ENCODE data around the gene ENKUR. TPM values are rescaled to one million over a fixed set of nuclear protein-coding genes. Genes with fewer than 3 reads are reported as not detected.
A peak's percentile ranks its signal among the peaks of the same experiment; 100 is the strongest.

ENKUR gene
- total RNA-seq, 1 donor from 2014 or later: not detected

- peak; percentile 19 for TF ChIP-seq CTCF (conservative IDR thresholded peaks at IDR 0.05; ENCODE audit: low read depth, low read length)
- no peak for DNase-seq (ENCODE audit: low read depth)
- H3K4me3 ChIP-seq (ENCODE audit: low read depth, low read length): peak within 1 kb of the TSS; percentile 65
Measured at GRCh38 chr10:24952143-24952706, 63.7 kb downstream of the ENKUR start, which contains the start of gene PRTFDC1. PRTFDC1 (minus strand) TSS chr10:24952606; CDS start chr10:24952575, 31 bp downstream.

GRCh38 chr10:24951201-24952142 is 64.5 kb downstream of the ENKUR start:
- TF ChIP-seq CTCF (conservative IDR thresholded peaks at IDR 0.05; ENCODE audit: low read depth, low read length): no peak
- DNase-seq (ENCODE audit: low read depth): no peak
- peak overlapping the region; percentile 65 for H3K4me3 ChIP-seq (ENCODE audit: low read depth, low read length)

GRCh38 chr10:24950439-24950838 is 65.5 kb downstream of the ENKUR start:
- no peak overlapping the region for H3K4me3 ChIP-seq (ENCODE audit: low read depth, low read length)
- no peak for TF ChIP-seq CTCF (conservative IDR thresholded peaks at IDR 0.05; ENCODE audit: low read depth, low read length)
- DNase-seq (ENCODE audit: low read depth): no peak

- H3K4me3 ChIP-seq (ENCODE audit: low read depth, low read length): no peak overlapping the region
- TF ChIP-seq CTCF (conservative IDR thresholded peaks at IDR 0.05; ENCODE audit: low read depth, low read length): no peak
- no peak for DNase-seq (ENCODE audit: low read depth)
Measured at GRCh38 chr10:24949616-24950015, 66.3 kb downstream of the ENKUR start.

DNA sequence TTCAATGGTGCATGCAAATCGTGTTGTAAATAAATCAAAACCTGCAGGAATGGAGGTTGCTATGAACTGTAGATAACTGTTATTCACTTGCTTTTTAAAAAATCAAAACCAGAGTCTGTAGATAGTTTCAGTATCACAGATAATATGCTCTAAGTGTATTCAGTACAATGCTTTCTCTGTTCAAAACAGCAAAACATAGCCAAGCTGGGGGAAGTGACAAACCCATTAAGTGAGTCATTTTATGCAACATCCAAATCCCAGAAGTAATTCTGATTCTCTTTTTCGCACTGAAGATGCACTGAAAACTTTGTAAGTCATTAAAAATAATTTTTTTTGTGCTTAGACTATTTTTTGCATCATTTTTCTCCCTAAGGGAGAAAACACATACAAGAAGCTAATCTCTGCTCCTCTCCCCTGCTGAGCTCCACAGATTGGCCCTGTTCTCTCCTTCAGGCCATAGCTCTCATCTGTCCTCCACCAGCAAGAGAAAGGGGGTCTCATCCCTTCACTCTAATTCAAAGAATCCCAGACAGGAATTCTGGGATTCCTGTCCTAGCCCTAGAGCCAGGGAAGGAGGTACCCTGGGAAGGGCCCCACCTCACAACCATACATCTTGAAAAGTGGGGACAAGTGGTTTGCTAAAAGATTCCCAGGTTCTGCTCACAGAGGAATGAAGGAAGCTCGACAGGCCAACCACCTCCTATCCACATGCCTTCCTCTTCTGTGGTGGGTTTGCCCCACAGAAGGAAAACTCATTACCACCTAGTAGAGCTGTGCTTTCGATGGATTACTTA is 68.5 kb downstream of the ENKUR start:
- DNase-seq (ENCODE audit: low read depth): no peak
- no peak overlapping the region for H3K4me3 ChIP-seq (ENCODE audit: low read depth, low read length)
- no peak for TF ChIP-seq CTCF (conservative IDR thresholded peaks at IDR 0.05; ENCODE audit: low read depth, low read length)

DNA sequence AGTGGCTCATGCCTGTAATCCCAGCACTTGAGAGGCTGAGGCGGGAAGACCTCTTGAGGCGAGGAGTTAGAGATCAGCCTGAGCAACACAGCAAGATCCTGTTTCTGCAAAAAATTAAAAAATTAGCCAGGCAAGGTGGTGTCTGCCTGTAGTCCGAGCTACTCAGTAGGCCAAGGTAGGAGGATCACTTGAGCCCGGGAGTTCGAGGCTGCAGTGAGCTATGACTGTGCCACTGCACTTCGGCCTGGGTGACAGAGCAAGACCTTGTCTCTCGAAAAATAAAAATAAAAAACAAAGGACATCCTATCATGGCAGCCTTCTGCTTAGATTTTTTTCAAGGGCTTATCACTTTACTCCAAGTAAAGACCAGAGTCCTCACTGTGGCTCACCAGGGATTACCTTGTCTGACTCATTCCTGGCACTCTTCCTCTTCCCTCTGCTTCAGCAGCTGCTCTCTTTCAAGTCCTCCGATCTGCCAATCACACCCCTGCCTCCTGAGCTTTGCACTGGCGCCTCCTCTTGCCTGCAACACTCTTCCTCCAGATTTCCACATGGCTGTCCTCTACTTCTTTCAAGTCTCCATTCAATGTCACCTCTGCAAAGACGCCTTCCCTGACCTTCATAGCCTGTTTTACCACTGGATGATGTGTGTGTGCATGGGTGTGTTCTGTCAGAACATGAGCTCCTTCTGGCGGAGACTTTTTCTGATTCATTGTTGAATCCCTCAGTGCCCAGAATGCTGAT is 71.3 kb downstream of the ENKUR start:
- H3K4me3 ChIP-seq (ENCODE audit: low read depth, low read length): no peak overlapping the region
- no peak for DNase-seq (ENCODE audit: low read depth)
- no peak for TF ChIP-seq CTCF (conservative IDR thresholded peaks at IDR 0.05; ENCODE audit: low read depth, low read length)

Measured in epithelial cell of proximal tubule (primary cell).